PFSK-1 (cell line): ENCODE results near the gene DCTN4.

Source experiments
- POLR2AphosphoS5 ChIP-seq: IDR thresholded peaks from 2 replicates; pipeline ENCODE4 v1.6.1; 2012; ENCODE audit warnings: low read depth, mild to moderate bottlenecking, control low read depth, low read length, moderate library complexity
- TF ChIP-seq, protein P1 (sequence below), 2 experiments: IDR thresholded peaks; 2 replicates each; pipeline versions ENCODE4 v1.6.1 to v1.8.0; 2011 to 2012; ENCODE audit warnings: low read depth in 2 of 2, low read length in 2 of 2, control low read depth in 1 of 2, inconsistent platforms in 1 of 2, mild to moderate bottlenecking in 1 of 2, moderate library complexity in 1 of 2; ENCODE audit not compliant: insufficient read depth in 1 of 2

DNA sequence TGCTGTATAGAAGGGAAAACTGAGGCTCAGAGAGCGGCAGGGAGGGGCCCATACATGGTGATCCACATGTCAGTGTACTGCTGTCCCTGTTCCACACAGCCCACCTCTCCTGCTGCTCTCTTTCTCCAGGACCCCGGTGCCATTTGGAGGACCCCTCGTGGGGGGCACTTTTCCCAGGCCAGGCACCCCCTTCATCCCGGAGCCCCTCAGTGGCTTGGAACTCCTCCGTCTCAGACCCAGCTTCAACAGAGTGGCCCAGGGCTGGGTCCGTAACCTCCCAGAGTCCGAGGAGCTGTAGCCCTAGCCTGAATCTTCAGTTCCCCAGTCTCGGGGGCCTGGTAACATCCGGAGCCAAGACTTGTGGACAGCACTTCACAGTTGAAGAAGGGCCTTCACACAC is 82.2 kb downstream of the DCTN4 start:
- no peak for TF ChIP-seq POLR2AphosphoS5
- TF ChIP-seq, protein P1, sequence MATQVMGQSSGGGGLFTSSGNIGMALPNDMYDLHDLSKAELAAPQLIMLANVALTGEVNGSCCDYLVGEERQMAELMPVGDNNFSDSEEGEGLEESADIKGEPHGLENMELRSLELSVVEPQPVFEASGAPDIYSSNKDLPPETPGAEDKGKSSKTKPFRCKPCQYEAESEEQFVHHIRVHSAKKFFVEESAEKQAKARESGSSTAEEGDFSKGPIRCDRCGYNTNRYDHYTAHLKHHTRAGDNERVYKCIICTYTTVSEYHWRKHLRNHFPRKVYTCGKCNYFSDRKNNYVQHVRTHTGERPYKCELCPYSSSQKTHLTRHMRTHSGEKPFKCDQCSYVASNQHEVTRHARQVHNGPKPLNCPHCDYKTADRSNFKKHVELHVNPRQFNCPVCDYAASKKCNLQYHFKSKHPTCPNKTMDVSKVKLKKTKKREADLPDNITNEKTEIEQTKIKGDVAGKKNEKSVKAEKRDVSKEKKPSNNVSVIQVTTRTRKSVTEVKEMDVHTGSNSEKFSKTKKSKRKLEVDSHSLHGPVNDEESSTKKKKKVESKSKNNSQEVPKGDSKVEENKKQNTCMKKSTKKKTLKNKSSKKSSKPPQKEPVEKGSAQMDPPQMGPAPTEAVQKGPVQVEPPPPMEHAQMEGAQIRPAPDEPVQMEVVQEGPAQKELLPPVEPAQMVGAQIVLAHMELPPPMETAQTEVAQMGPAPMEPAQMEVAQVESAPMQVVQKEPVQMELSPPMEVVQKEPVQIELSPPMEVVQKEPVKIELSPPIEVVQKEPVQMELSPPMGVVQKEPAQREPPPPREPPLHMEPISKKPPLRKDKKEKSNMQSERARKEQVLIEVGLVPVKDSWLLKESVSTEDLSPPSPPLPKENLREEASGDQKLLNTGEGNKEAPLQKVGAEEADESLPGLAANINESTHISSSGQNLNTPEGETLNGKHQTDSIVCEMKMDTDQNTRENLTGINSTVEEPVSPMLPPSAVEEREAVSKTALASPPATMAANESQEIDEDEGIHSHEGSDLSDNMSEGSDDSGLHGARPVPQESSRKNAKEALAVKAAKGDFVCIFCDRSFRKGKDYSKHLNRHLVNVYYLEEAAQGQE (IDR thresholded peaks at IDR 0.05; ENCODE audit: insufficient read depth in 1 of 2, low read depth in 2 of 2, low read length in 2 of 2): no peak
